K562 (cell line): ENCODE results near the gene TTC33. TPM values are rescaled to one million over a fixed set of nuclear protein-coding genes. Genes with fewer than 3 reads are reported as not detected.

Experiments
- CBFA2T2 ChIP-seq: fragments of 450-650 bp; conservative IDR thresholded peaks from 2 replicates; pipeline ENCODE4 v1.6.1; 2017; ENCODE audit warnings: mild to moderate bottlenecking
- CBX5 ChIP-seq: IDR thresholded peaks from 2 replicates; pipeline ENCODE4 v1.6.1; 2014; ENCODE audit warnings: low read depth, borderline replicate concordance
- IRF9 ChIP-seq: fragments of 450-650 bp; IDR thresholded peaks from 2 replicates; pipeline ENCODE4 v1.6.1; 2016; ENCODE audit warnings: missing biosample characterization, missing genetic modification characterization
- MEF2A ChIP-seq: IDR thresholded peaks from 2 replicates; pipeline ENCODE4 v1.6.1; 2011; ENCODE audit warnings: low read depth, mild to moderate bottlenecking, low read length, moderate library complexity; ENCODE audit not compliant: control insufficient read depth
- MIER1 ChIP-seq: fragments of 450-650 bp; IDR thresholded peaks from 2 replicates; pipeline ENCODE4 v1.6.1; 2016; ENCODE audit warnings: antibody characterized with exemption, mild to moderate bottlenecking, low read depth
- NEUROD1 ChIP-seq: fragments of 150-350 bp; IDR thresholded peaks from 2 replicates; pipeline ENCODE4 v1.6.1; 2014; ENCODE audit warnings: borderline replicate concordance, low read length, low read depth; ENCODE audit not compliant: partially characterized antibody
- PHF21A ChIP-seq: fragments of 450-650 bp; IDR thresholded peaks from 2 replicates; pipeline ENCODE4 v1.6.1; 2017; ENCODE audit warnings: low read depth, borderline replicate concordance
- SAFB2 ChIP-seq: fragments of 200-400 bp; formaldehyde crosslinking; IDR thresholded peaks from 2 replicates; pipeline ENCODE4 v1.6.1; 2018; ENCODE audit warnings: borderline replicate concordance, low read length, low read depth, moderate library complexity; ENCODE audit not compliant: severe bottlenecking
- TFAM ChIP-seq: fragments of 250-450 bp; sonication (Bioruptor Pico); conservative IDR thresholded peaks from 2 replicates; pipeline ENCODE4 v1.5.0; 2021; ENCODE audit warnings: mild to moderate bottlenecking, moderate library complexity
- VEZF1 ChIP-seq: fragments of 200-800 bp; sonication (Bioruptor generic); IDR thresholded peaks from 2 replicates; pipeline ENCODE4 v1.6.1; 2017; ENCODE audit warnings: missing genetic modification characterization, missing compliant biosample characterization
- ZKSCAN8 ChIP-seq: fragments of 200-800 bp; sonication (Bioruptor generic); IDR thresholded peaks from 2 replicates; pipeline ENCODE4 v1.6.1; 2016; ENCODE audit warnings: missing genetic modification characterization, missing compliant biosample characterization
- ZNF124 ChIP-seq: sonication (generic); formaldehyde crosslinking; IDR thresholded peaks from 2 replicates; pipeline ENCODE4 v1.8.1; 2022; ENCODE audit warnings: missing genetic modification reagents
- ZNF408 ChIP-seq: fragments of 250-450 bp; sonication (Bioruptor Pico); IDR thresholded peaks from 2 replicates; pipeline ENCODE4 v1.4.0; 2020; ENCODE audit warnings: low read depth, mild to moderate bottlenecking, moderate library complexity
- polyA plus RNA-seq, 8 experiments: library from polyadenylated mRNA; depleted of rRNA in 4 of 8; stranded (reverse) in 5 of 8; unstranded in 3 of 8; fragments of >200 nt; fragmentation: Nextera tagmentation in 2 of 8; fragmentation: Illumina TruSeq in 1 of 8; extraction: Ambion mirVana in 2 of 8; extraction: Trizol in 1 of 8; gene quantifications; 2 replicates each; pipeline versions ENCODE4 v1.2.1 to v1.2.3, GENCODE V29; 2011 to 2014; ENCODE audit warnings: inconsistent platforms in 1 of 8, missing spikeins in 1 of 8
- total RNA-seq, 7 experiments: library from RNA; depleted of rRNA in 6 of 7; stranded (reverse); fragments of >200 nt in 6 of 7; fragmentation: Illumina TruSeq in 2 of 7; extraction: Trizol in 2 of 7; gene quantifications; 2 replicates each; pipeline versions ENCODE4 v1.2.1 to v1.2.3, GENCODE V29; 2011 to 2021; ENCODE audit warnings: low replicate concordance in 1 of 7
- TF ChIP-seq, protein P1 (sequence below): fragments of 450-650 bp; formaldehyde crosslinking; IDR thresholded peaks from 2 replicates; pipeline ENCODE4 v1.4.0; 2022; ENCODE audit warnings: mild to moderate bottlenecking, moderate library complexity

TTC33 gene
- total and polyA plus RNA-seq, 9 of the 15 experiments (the other 6 are each of a cell fraction or from before 2014, with no cell fraction given), result 11.5 to 24.9 (median 21.1) TPM

- TF ChIP-seq SAFB2, result no peak
- no peak for TF ChIP-seq NEUROD1
- TF ChIP-seq ZNF124 (CRISPR knock-in tag), result no peak
- no peak for TF ChIP-seq IRF9 (tag)
- no peak for TF ChIP-seq MIER1
- TF ChIP-seq TFAM (CRISPR knock-in tag), result no peak
- no peak for TF ChIP-seq PHF21A
- no peak for TF ChIP-seq MEF2A
- no peak for TF ChIP-seq ZKSCAN8
- TF ChIP-seq, protein P1, sequence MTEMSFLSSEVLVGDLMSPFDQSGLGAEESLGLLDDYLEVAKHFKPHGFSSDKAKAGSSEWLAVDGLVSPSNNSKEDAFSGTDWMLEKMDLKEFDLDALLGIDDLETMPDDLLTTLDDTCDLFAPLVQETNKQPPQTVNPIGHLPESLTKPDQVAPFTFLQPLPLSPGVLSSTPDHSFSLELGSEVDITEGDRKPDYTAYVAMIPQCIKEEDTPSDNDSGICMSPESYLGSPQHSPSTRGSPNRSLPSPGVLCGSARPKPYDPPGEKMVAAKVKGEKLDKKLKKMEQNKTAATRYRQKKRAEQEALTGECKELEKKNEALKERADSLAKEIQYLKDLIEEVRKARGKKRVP (CRISPR knock-in tag), result no peak
- TF ChIP-seq ZNF408, result no peak
- no peak for TF ChIP-seq CBX5
- no peak for TF ChIP-seq CBFA2T2
- TF ChIP-seq VEZF1, result no peak
Observed at GRCh38 chr5:40490464-40491111, 265.2 kb downstream of the TTC33 start (continued).
